DMS53 treated with DMSO at 0.1 percent for 48 hours (cell line): Measurements from ENCODE around the gene CSTB.
"Not testable (repeated sequence)": the region's sequence is repeated elsewhere in the genome, so short reads cannot be mapped to it uniquely, and the experiment has no call there.

Source experiments
- DNase-seq: peaks from one replicate; lab custom pipeline; 2025; ENCODE audit not compliant: unreplicated experiment; lab: John Stamatoyannopoulos, UW

Gene CSTB

DNA sequence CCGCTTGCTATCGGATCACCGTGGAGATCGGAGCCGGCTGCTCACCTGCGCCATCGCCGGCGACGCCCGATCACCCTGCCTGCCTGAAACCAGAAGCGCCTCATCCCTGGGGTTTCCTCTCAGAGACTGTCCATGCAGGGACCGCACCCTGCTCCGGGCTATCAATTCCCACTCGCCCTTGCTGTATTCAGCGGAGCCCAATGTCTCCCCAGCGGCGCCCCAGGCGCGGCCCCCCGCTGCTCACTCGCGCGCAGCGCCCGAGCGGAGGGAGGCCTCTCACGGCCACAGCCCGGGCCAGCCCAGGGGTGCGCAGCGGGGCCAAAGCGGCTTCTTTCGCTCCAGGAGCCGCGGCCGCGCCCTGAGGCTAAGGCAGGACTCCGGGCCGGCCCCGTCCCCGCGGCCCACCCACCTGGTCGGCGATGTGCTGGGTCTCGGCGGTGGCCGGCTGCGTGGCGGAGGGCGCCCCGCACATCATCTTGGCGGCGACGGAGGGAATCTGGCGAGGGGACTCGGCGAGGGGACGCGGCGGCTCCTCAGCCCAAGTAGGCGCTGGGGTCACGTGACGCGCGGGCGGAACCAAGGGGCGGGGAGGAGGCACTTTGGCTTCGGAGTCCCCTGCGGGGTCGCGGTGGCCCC, at the start of gene CSTB:
Gene CSTB (minus strand): TSS at position 514 of the 636 bp plus-strand sequence. CDS start 39 bp downstream, at position 475.
- peak; percentile 25 for DNase-seq

- no peak for DNase-seq
Measured at GRCh38 chr21:43825242-43825935, 49.3 kb upstream of the CSTB start.

DNA sequence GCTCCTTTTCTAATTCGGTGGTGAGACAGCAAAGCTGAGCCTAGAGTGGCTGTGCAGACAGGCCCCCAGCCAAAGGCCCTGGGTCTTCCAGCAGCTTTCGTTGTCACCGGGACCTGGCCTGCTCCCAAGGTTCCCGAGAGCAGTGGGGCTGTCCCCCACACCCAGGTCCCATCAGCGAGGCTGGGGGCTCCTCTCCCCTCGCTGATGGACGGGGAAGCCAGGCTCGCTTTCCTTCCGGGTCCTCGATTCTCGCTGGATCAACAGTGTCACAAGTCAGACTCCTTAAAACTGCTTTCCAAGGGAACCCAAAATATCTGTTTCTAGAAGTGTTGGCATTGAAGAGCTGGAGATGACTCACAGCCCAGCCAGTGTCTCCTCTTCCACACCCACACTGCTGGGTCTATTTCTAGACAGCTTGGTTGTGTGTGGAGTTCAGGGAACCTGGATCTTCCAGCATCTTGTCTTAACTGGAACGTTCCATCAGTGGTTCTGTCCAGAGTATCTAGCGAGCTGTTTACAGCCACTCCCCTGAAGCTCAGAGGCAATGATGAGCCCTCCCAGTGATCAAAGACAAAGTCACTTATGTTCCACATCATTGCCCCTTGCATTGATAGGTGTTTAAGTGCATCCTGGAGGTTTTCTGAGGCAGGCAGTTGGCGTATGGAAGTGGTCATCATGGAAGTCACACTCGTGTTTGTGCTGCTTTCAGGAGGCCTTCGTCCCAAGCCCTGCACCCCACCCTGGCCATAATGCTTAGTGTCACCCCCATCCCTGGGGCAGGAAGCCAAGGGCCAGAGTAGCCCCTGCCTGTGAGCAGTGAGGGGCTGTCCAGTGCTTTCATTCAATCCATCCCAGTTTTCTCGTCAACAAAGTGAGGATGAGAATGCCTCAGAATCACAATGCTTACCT, 48.5 kb upstream of the CSTB start:
- no peak for DNase-seq

- not testable (repeated sequence) for DNase-seq
Measured at GRCh38 chr21:43822741-43823140, 46.6 kb upstream of the CSTB start.

GRCh38 chr21:43822166-43822565, 46.1 kb upstream of the CSTB start:
- DNase-seq = not testable (repeated sequence)

DNA sequence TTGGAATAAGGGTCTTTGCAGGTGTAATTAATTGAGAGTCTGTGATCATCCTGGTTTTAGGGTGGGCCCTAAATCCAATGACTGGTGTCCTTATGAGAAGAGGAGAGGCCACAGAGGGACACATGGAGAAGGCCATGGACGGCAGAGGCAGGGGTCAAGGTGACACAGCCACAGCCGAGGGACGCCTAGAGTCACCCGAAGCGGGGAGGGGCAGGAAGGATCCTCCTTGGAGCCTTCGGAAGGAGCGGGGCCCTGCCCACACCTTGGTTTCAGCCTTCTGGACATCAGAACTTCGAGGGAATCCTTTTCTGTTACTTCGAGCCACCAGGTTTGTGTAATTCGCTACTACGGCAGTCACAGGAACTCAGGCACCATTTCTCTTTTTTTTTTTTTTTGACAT, 44.4 kb upstream of the CSTB start:
- no peak for DNase-seq

DNA sequence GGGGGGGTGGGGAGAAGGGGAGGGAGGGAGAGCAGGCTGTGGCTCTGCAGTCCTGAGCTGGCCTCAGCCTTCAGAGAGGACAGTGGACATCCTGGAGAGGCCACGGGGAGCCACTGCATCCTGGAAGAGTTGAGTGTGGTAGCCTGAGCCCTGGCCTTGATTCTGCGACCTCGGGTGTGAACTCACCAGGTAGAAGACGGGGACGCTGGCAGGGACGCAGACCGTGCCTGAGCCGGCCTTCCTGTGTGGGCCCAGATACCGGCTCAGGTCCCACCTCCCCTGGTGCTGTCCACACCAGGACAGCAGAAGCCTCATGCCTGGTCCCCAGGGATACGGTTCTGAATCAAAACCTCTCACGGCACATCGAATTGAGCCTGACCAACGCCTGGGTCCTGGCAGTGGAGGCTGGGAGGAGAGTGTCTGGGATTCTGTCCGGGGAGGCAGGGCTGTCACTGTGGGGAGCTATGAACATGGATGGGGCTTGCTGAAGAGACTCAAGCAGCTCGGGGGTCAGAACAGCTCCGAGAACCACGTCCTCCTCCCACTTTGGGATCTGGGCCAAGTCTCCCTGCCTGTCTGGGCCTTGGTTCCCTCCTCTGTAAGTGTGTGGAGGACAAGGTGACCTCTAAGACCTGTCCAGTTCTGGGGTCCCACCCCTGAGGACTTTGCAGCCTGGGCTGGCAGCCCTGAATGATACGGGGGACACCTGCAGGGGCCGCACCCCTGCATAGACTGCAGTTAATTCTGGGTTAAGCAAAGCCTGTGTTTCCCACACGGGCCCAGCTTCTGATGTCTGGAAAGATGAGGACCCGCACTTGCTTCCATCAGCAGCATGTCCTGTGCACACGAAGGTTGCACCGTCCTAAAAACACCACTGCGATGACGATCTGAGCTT, 43.6 kb upstream of the CSTB start:
- no peak for DNase-seq

GRCh38 chr21:43818685-43819084, 42.6 kb upstream of the CSTB start:
- DNase-seq = no peak

- DNase-seq = no peak
Measured at GRCh38 chr21:43817157-43818086, 41.3 kb upstream of the CSTB start.

- DNase-seq = no peak
Measured at GRCh38 chr21:43816611-43817071, 40.5 kb upstream of the CSTB start.

- DNase-seq = no peak
Measured at GRCh38 chr21:43815991-43816390, 39.9 kb upstream of the CSTB start.

GRCh38 chr21:43815107-43815613, 39.1 kb upstream of the CSTB start:
- no peak for DNase-seq

- DNase-seq = no peak
Measured at GRCh38 chr21:43814215-43815106, 38.4 kb upstream of the CSTB start.

- no peak for DNase-seq
Measured at GRCh38 chr21:43813656-43813980, 37.5 kb upstream of the CSTB start.

DNA sequence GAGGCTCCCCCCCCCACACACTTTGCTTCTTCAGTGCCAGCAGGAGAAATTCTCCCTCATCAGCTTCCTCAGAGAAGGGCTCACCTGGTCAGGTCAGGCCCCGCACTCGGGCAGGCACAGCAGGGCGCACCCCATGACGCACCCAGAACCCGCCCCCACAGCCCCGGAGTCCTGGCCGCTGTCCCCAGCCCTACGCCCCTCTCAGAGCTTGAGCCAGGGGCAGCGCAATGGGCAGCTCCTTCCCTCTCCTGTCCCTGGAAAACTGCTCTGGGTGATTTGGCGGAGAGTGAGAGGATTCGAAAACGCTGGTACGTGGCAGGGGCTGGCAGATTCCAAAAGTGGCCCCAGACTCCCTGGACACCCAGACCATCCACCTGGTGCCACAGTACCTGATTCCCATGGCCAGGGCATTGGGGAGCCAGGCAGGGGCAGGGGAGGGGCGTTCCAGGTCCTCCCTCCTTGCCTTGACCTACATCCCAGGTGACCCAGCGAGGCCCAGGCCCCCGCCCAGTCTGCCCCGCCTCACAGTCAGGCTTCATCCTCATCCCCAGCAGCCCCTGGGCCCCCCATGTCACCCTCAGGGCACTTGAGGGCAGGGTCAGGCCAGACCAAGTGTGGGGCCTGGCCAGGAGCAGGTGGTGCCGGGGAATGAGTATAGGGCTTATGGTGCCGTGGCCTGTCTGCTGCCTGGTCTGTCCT, 37.0 kb upstream of the CSTB start:
- DNase-seq = no peak

DNA sequence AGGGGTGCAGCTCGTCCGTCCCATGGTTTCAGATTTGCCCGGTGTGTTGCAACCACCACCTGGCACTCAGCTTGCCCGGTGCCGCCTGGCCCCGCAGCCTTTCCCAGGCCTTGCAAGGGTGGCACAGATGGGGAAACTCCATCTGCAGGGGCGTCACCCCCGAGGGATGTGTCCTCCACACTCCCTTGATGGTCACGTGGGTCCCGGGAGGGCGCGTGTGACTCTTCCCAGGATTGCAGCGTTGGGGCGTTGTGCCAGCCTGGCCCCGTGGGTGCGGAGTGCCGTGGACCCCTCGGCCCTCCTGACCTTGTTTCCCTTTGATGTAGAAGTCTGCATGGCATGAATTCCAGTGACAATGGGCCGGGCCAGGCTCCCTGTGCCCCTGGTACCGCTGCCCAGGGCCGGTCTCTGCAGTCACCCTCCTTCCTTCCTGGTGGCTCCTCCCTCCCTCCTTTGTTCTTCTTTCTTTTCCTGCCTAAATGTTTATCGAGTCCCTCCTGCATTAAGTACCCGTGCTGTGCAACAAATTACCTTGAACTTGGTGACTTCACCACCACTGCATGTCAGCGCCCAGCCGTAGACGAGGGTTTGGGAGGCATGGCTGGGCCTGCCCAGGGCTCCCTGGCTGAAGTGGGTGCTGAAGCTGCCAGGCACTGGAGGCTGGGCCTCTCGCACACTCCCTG, 36.2 kb upstream of the CSTB start:
- peak; percentile 25 for DNase-seq
